AG04450 (cell line): ENCODE measurements around the gene TSSC4. TPM values are rescaled to one million over a fixed set of nuclear protein-coding genes. Genes with fewer than 3 reads are reported as not detected.

Source experiments
- CTCF ChIA-PET: fragments of 300-600, 350-600 bp; formaldehyde crosslinking; extraction: SDS; loops from one replicate; lab custom pipeline; 2022; ENCODE audit warnings: antibody characterized with exemption, inconsistent platforms; lab: Charles Lee
- POLR2A ChIA-PET: fragments of 350-600 bp; formaldehyde crosslinking; extraction: SDS; loops from one replicate; lab custom pipeline; 2021; ENCODE audit warnings: antibody characterized with exemption, inconsistent platforms; lab: Yijun Ruan, JAX
- DNase-seq: peaks from one replicate; pipeline ENCODE4 v3.0.0-alpha.2; 2011; ENCODE audit warnings: low read depth, low spot score
- H3K27ac ChIP-seq: one replicate; pipeline ENCODE4 v1.5.1; 2012; ENCODE audit warnings: low read depth, low read length, control low read depth
- H3K27me3 ChIP-seq: one replicate; pipeline ENCODE4 v1.6.0; 2012; ENCODE audit warnings: low read length; ENCODE audit not compliant: control insufficient read depth, insufficient read depth
- H3K4me3 ChIP-seq: 2 replicates; pipeline ENCODE4 v1.5.1; 2011; ENCODE audit warnings: mild to moderate bottlenecking, low read depth, low read length, control low read depth
- H3K9me3 ChIP-seq: 2 replicates; pipeline ENCODE4 v1.5.1; 2012; ENCODE audit warnings: low read length; ENCODE audit not compliant: control insufficient read depth, insufficient read depth
- polyA plus RNA-seq: library from polyadenylated mRNA; depleted of rRNA; stranded (reverse); fragments of >200 nt; gene quantifications from 2 replicates; pipeline ENCODE4 v1.2.3, GENCODE V29; 2011
- TF ChIP-seq, protein P1 (sequence below): IDR thresholded peaks from 2 replicates; pipeline ENCODE4 v1.5.1; 2011; ENCODE audit warnings: low read depth, low read length, control low read depth, inconsistent platforms

Gene TSSC4
- polyA plus RNA-seq, 1 experiment = 13.3 TPM

DNA sequence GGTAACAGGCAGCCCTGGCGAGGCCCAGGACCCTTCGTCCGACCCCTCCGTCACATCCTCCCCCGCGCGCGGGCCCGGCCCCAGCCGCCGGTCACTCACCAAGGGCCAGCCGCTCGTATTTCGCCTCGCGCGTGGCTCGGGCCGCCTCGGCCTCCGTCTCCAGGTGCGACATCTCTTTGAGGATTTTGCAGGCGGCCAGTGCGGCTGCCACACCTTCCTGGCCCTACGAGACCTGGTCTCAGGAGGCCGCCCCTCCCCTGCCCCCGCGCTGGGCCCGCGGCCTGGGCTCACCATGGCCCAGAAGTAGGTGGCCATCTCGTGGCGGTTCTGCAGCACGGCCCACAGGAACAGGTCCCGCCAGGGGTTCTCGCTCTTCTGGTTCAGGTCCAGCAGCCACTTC, 14.1 kb downstream of the TSSC4 start:
- H3K4me3 ChIP-seq = no peak overlapping the region
- POLR2A ChIA-PET = no interaction called here

GRCh38 chr11:2415171-2415570, 14.6 kb downstream of the TSSC4 start:
- Histone ChIP-seq H3K27ac (no peak overlapping the region), H3K27me3 (peaks cover 5% of the 10 kb centered on the region), H3K4me3 (no peak overlapping the region), H3K9me3 (no peaks in the 10 kb centered on the region; the same call in 1 of the 2 replicates)
- no peak for DNase-seq
- ChIA-PET POLR2A (no interaction called here), CTCF (no interaction called here)
- TF ChIP-seq, protein P1, sequence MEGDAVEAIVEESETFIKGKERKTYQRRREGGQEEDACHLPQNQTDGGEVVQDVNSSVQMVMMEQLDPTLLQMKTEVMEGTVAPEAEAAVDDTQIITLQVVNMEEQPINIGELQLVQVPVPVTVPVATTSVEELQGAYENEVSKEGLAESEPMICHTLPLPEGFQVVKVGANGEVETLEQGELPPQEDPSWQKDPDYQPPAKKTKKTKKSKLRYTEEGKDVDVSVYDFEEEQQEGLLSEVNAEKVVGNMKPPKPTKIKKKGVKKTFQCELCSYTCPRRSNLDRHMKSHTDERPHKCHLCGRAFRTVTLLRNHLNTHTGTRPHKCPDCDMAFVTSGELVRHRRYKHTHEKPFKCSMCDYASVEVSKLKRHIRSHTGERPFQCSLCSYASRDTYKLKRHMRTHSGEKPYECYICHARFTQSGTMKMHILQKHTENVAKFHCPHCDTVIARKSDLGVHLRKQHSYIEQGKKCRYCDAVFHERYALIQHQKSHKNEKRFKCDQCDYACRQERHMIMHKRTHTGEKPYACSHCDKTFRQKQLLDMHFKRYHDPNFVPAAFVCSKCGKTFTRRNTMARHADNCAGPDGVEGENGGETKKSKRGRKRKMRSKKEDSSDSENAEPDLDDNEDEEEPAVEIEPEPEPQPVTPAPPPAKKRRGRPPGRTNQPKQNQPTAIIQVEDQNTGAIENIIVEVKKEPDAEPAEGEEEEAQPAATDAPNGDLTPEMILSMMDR = no peak

More for the DNA sequence above, 14.1 kb downstream of the TSSC4 start:
- no peak overlapping the region for H3K27ac ChIP-seq
- TF ChIP-seq, protein P1 = no peak
- no peaks in the 10 kb centered on the region; the same call in 1 of the 2 replicates for H3K9me3 ChIP-seq
- H3K27me3 ChIP-seq = peaks cover 6% of the 10 kb centered on the region
- no peak for DNase-seq
- CTCF ChIA-PET = no interaction called here

- Histone ChIP-seq H3K9me3 (no peaks in the 10 kb centered on the region; the same call in 1 of the 2 replicates), H3K27me3 (peaks cover 3% of the 10 kb centered on the region), H3K27ac (no peak overlapping the region), H3K4me3 (no peak overlapping the region)
- DNase-seq = no peak
- CTCF ChIA-PET = no interaction called here
- TF ChIP-seq, protein P1 = no peak
- POLR2A ChIA-PET = no interaction called here
Observed at GRCh38 chr11:2415601-2416380, 15.2 kb downstream of the TSSC4 start.

DNA sequence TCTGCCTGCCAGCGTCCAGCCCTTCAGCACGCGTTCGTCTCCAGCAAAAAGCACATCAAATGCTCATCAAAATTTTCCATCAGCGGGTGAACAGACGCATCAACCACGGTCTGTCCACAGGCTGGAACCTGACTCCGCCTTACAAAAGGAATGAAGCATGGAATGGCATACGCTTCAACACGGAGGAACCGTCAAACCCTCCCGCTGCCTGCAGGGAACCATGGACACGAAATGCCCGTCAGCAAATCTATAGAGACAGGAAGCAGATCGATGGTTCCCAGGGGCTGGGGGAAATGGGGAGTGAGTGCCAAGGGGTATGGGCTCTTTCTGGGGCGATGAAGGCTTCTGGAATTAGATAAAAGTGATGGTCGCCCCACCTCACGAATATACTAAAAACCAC, 16.2 kb downstream of the TSSC4 start:
- H3K27ac ChIP-seq = no peak overlapping the region
- POLR2A ChIA-PET = no interaction called here
- DNase-seq = no peak
- TF ChIP-seq, protein P1 = no peak
- CTCF ChIA-PET = interaction anchor here (0.8 to 1.1 kb wide), 3 partner anchors 115 to 230 kb away, joined by 3 to 7 read pairs (median 3); no protein-coding TSS in a partner anchor
- H3K4me3 ChIP-seq = no peak overlapping the region
- peaks cover 6% of the 10 kb centered on the region for H3K27me3 ChIP-seq
- H3K9me3 ChIP-seq = no peaks in the 10 kb centered on the region; the same call in 1 of the 2 replicates
